Hepatocyte (in vitro differentiated cells): ENCODE measurements around the gene YWHAQ. TPM values are rescaled to one million over a fixed set of nuclear protein-coding genes. Genes with fewer than 3 reads are reported as not detected.

ENCODE experiments used
- DNase-seq: peaks from one replicate; pipeline ENCODE4 v3.0.0-alpha.2; 2016; ENCODE audit warnings: low spot score
- H2AFZ ChIP-seq: fragments of 200-600 bp; sonication (generic); 2 replicates; pipeline ENCODE4 v1.6.0; 2016; ENCODE audit warnings: antibody characterized with exemption, mild to moderate bottlenecking
- H3K27ac ChIP-seq: fragments of 200-600 bp; sonication (generic); 2 replicates; pipeline ENCODE4 v1.5.1; 2016; ENCODE audit warnings: mild to moderate bottlenecking
- H3K27me3 ChIP-seq: fragments of 200-600 bp; sonication (generic); 2 replicates; pipeline ENCODE4 v1.6.1; 2016
- H3K36me3 ChIP-seq: fragments of 200-600 bp; sonication (generic); replicated peaks from 2 replicates; pipeline ENCODE4 v1.5.1; 2016; ENCODE audit warnings: low read depth; ENCODE audit not compliant: insufficient read depth
- H3K4me1 ChIP-seq: fragments of 200-600 bp; sonication (generic); 2 replicates; pipeline ENCODE4 v1.5.1; 2016; ENCODE audit warnings: mild to moderate bottlenecking, moderate library complexity; ENCODE audit not compliant: insufficient read depth
- H3K4me2 ChIP-seq: fragments of 200-600 bp; sonication (generic); 2 replicates; pipeline ENCODE4 v1.6.0; 2016
- H3K4me3 ChIP-seq: fragments of 200-600 bp; sonication (generic); 2 replicates; pipeline ENCODE4 v1.5.1; 2016; ENCODE audit warnings: mild to moderate bottlenecking
- H3K79me2 ChIP-seq: fragments of 200-600 bp; sonication (generic); 2 replicates; pipeline ENCODE4 v1.6.0; 2017; ENCODE audit warnings: mild to moderate bottlenecking
- H3K9me2 ChIP-seq: fragments of 200-600 bp; sonication (generic); replicated peaks from 2 replicates; pipeline ENCODE4 v1.6.0; 2017; ENCODE audit warnings: mild to moderate bottlenecking; ENCODE audit not compliant: insufficient read depth
- H3K9me3 ChIP-seq: fragments of 200-600 bp; sonication (generic); 2 replicates; pipeline ENCODE4 v1.5.1; 2016; ENCODE audit warnings: low read depth, mild to moderate bottlenecking
- H4K20me1 ChIP-seq: fragments of 200-600 bp; sonication (generic); 2 replicates; pipeline ENCODE4 v1.6.0; 2016; ENCODE audit warnings: mild to moderate bottlenecking; ENCODE audit not compliant: insufficient read depth, poor library complexity, severe bottlenecking
- EZH2 ChIP-seq: fragments of 200-600 bp; sonication (generic); IDR thresholded peaks from 2 replicates; pipeline ENCODE4 v1.6.1; 2016; ENCODE audit warnings: antibody characterized with exemption, mild to moderate bottlenecking, borderline replicate concordance
- EZH2phosphoT487 ChIP-seq: fragments of 200-600 bp; sonication (generic); IDR thresholded peaks from one replicate; pipeline ENCODE4 v1.6.1; 2018; ENCODE audit warnings: antibody characterized with exemption, mild to moderate bottlenecking, low read depth, moderate library complexity; ENCODE audit not compliant: unreplicated experiment, severe bottlenecking
- WGBS: methylation state at CpG from one replicate; pipeline ENCODE4 v1.1.6; 2016; ENCODE audit warnings: low lambda C conversion rate; ENCODE audit errors: missing lambda C conversion rate; 5-methylcytosine and 5-hydroxymethylcytosine counted together
- polyA plus RNA-seq: library from polyadenylated mRNA; unstranded; fragments of >200 nt; fragmentation: Nextera tagmentation; extraction: Ambion mirVana; gene quantifications from 2 replicates; pipeline ENCODE4 v1.2.1, GENCODE V29; 2016
- total RNA-seq: library from RNA; depleted of rRNA; stranded (reverse); fragments of >200 nt; gene quantifications from 2 replicates; pipeline ENCODE4 v1.2.3, GENCODE V29; 2014
- TF ChIP-seq, protein P1 (sequence below): fragments of 200-600 bp; sonication (generic); IDR thresholded peaks from 2 replicates; pipeline ENCODE4 v1.5.1; 2016; ENCODE audit warnings: antibody characterized with exemption, mild to moderate bottlenecking; ENCODE audit not compliant: poor library complexity

Gene YWHAQ
- total and polyA plus RNA-seq, 2 experiments from 2014 or later = 327 to 361 TPM

GRCh38 chr2:9644021-9644420 lies 13.2 kb upstream of the YWHAQ start:
- H2AFZ ChIP-seq = no peak overlapping the region
- no peaks in the 10 kb centered on the region for H3K9me2 ChIP-seq
- peaks cover 9% of the 10 kb centered on the region for H3K4me1 ChIP-seq
- no peak overlapping the region for H3K4me3 ChIP-seq
- H3K27ac ChIP-seq = peak overlapping the region; percentile 51
- 92% methylated on average over 7 of the region's 7 CpGs for WGBS
- TF ChIP-seq EZH2 = no peak
- TF ChIP-seq EZH2phosphoT487 = no peak
- TF ChIP-seq, protein P1, sequence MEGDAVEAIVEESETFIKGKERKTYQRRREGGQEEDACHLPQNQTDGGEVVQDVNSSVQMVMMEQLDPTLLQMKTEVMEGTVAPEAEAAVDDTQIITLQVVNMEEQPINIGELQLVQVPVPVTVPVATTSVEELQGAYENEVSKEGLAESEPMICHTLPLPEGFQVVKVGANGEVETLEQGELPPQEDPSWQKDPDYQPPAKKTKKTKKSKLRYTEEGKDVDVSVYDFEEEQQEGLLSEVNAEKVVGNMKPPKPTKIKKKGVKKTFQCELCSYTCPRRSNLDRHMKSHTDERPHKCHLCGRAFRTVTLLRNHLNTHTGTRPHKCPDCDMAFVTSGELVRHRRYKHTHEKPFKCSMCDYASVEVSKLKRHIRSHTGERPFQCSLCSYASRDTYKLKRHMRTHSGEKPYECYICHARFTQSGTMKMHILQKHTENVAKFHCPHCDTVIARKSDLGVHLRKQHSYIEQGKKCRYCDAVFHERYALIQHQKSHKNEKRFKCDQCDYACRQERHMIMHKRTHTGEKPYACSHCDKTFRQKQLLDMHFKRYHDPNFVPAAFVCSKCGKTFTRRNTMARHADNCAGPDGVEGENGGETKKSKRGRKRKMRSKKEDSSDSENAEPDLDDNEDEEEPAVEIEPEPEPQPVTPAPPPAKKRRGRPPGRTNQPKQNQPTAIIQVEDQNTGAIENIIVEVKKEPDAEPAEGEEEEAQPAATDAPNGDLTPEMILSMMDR = no peak
- H3K27me3 ChIP-seq = no peaks in the 10 kb centered on the region
- no peaks in the 10 kb centered on the region for H3K36me3 ChIP-seq
- H4K20me1 ChIP-seq = no peaks in the 10 kb centered on the region
- no peaks in the 10 kb centered on the region for H3K79me2 ChIP-seq
- H3K4me2 ChIP-seq = no peak overlapping the region
- no peaks in the 10 kb centered on the region for H3K9me3 ChIP-seq
- DNase-seq = no peak

- Histone ChIP-seq H3K4me1 (peaks cover 17% of the 10 kb centered on the region), H3K4me3 (no peak overlapping the region), H2AFZ (no peak overlapping the region), H3K27me3 (no peaks in the 10 kb centered on the region), H3K27ac (no peak overlapping the region), H3K36me3 (no peaks in the 10 kb centered on the region), H4K20me1 (no peaks in the 10 kb centered on the region), H3K9me3 (no peaks in the 10 kb centered on the region), H3K4me2 (no peak overlapping the region), H3K9me2 (no peaks in the 10 kb centered on the region), H3K79me2 (no peaks in the 10 kb centered on the region)
- TF ChIP-seq EZH2phosphoT487 = no peak
- TF ChIP-seq, protein P1 = no peak
- TF ChIP-seq EZH2 = no peak
- no peak for DNase-seq
- WGBS = 70% methylated on average over 4 of the region's 4 CpGs
Observed at GRCh38 chr2:9641641-9642040, 10.8 kb upstream of the YWHAQ start.

- no peak for DNase-seq
- H3K27ac ChIP-seq = no peak overlapping the region
- H3K4me2 ChIP-seq = no peak overlapping the region
- peaks cover 17% of the 10 kb centered on the region for H3K4me1 ChIP-seq
- no peaks in the 10 kb centered on the region for H3K9me2 ChIP-seq
- no peak for TF ChIP-seq EZH2phosphoT487
- no peak for TF ChIP-seq EZH2
- TF ChIP-seq, protein P1 = no peak
- H3K4me3 ChIP-seq = no peak overlapping the region
- H4K20me1 ChIP-seq = no peaks in the 10 kb centered on the region
- H3K27me3 ChIP-seq = no peaks in the 10 kb centered on the region
- no peaks in the 10 kb centered on the region for H3K79me2 ChIP-seq
- no peaks in the 10 kb centered on the region for H3K36me3 ChIP-seq
- no peak overlapping the region for H2AFZ ChIP-seq
- WGBS = 84% methylated on average over 14 of the region's 14 CpGs
- no peaks in the 10 kb centered on the region for H3K9me3 ChIP-seq
Observed at GRCh38 chr2:9640403-9641104, 9.8 kb upstream of the YWHAQ start.
